ENCODE measurements around the gene EMP2. TPM values are rescaled to one million over a fixed set of nuclear protein-coding genes. Genes with fewer than 3 reads are reported as not detected.
A peak's percentile ranks its signal among the peaks of the same experiment; 100 is the strongest.

Gene EMP2
- total and polyA plus RNA-seq, 2 of the 4 experiments (the other 2 are of a cell fraction), result 13.8 to 18.3 TPM

GRCh38 chr16:10581507-10581906 is 1.1 kb upstream of the EMP2 start:
- H3K9me3 ChIP-seq (ENCODE audit: control insufficient read depth, insufficient read depth, low read length), result no peaks in the 10 kb centered on the region
- H2BK15ac ChIP-seq (ENCODE audit: low read depth, low read length), result no peak overlapping the region
- intact Hi-C loops (cut with micrococcal nuclease) (no loop called here), dilution Hi-C loops (cut with HindIII; ENCODE audit: low sequenced_read_pairs, unreplicated experiment) (no loop called here), in situ Hi-C loops (cut with MboI; ENCODE audit: low sequenced_read_pairs) (no loop called here)
- H3K9ac ChIP-seq (ENCODE audit: low read depth, low read length), result no peak overlapping the region
- H3K27ac ChIP-seq (ENCODE audit: insufficient read depth, low read length), result no peak overlapping the region
- DNase-seq (peak; percentile 29), ATAC-seq (ENCODE audit: low read depth) (no peak)
- ChIA-PET CTCF (no interaction called here), POLR2A (ENCODE audit: unreplicated experiment) (no interaction called here)
- no peak overlapping the region for H2BK5ac ChIP-seq (ENCODE audit: low read depth, low read length, poor library complexity, severe bottlenecking)
- no peak overlapping the region for H3K18ac ChIP-seq (ENCODE audit: low read depth, low read length)
- peak overlapping the region; percentile 66 to 86; a peak in 2 of 4 replicates for H4K8ac ChIP-seq (ENCODE audit: low read depth in 2 of 2, low read length in 2 of 2)
- H3K23ac ChIP-seq (ENCODE audit: low read depth, low read length), result no peak overlapping the region
- H3K79me1 ChIP-seq (ENCODE audit: low read depth in 1 of 2, low read length in 2 of 2), result peaks cover 9 to 31% of the 10 kb centered on the region in 2 experiments; a peak in 3 of 4 replicates
- peak overlapping the region; percentile 97 for H2AFZ ChIP-seq (replicated peaks; ENCODE audit: low read length, poor library complexity)
- TF ChIP-seq CEBPB (IDR thresholded peaks at IDR 0.05; ENCODE audit: low read depth, low read length) (peak; percentile 88), USF2 (IDR thresholded peaks at IDR 0.05; ENCODE audit: low read depth, low read length) (no peak)
- no peak overlapping the region for H3K14ac ChIP-seq (replicated peaks; ENCODE audit: low read depth, low read length)
- peaks cover 24% of the 10 kb centered on the region for H3K4me1 ChIP-seq (ENCODE audit: control insufficient read depth, insufficient read depth, low read length)
- peak overlapping the region; percentile 86 for H2AK9ac ChIP-seq (replicated peaks; ENCODE audit: low read depth, low read length, poor library complexity)
- H3K4ac ChIP-seq (ENCODE audit: low read depth, low read length), result peak overlapping the region; percentile 52
- H3K4me3 ChIP-seq (ENCODE audit: insufficient read depth, low read depth, low read length), result no peak overlapping the region
- no peak overlapping the region for H3K56ac ChIP-seq (ENCODE audit: extremely low read depth, insufficient read depth, low read length)
- no peak overlapping the region for H2BK120ac ChIP-seq (ENCODE audit: low read depth, low read length)
- H3K9me1 ChIP-seq (ENCODE audit: insufficient read depth, low read length), result peaks cover 18% of the 10 kb centered on the region; the same call in 1 of the 2 replicates
- WGBS, 2 experiments (ENCODE audit: extremely low coverage in 2 of 2, insufficient read length in 1 of 2), result no CpG with 5 or more reads among the region's 2 CpGs
- no peak overlapping the region for H3K4me2 ChIP-seq (ENCODE audit: low read depth, low read length)
- no peaks in the 10 kb centered on the region for H3K36me3 ChIP-seq (ENCODE audit: control insufficient read depth, insufficient read depth, low read length)
- no peak overlapping the region for H4K91ac ChIP-seq (ENCODE audit: insufficient read depth, low read depth, low read length)
- H2BK20ac ChIP-seq (ENCODE audit: low read depth, low read length), result no peak overlapping the region
- BruUV-seq (replicated peaks), result no TSS peak
- no peak overlapping the region for H4K5ac ChIP-seq (ENCODE audit: low read depth, low read length)
- H4K20me1 ChIP-seq (ENCODE audit: insufficient read depth, low read length), result peaks cover 4% of the 10 kb centered on the region; the same call in 1 of the 2 replicates
- H3K27me3 ChIP-seq (ENCODE audit: control insufficient read depth, insufficient read depth, low read length), result no peaks in the 10 kb centered on the region
- H2AK5ac ChIP-seq (ENCODE audit: low read depth, low read length), result peak overlapping the region; percentile 58; the same call in 1 of the 2 replicates
